ENCODE results near the gene NDUFV1. TPM values are rescaled to one million over a fixed set of nuclear protein-coding genes. Genes with fewer than 3 reads are reported as not detected.

Gene NDUFV1
- polyA plus RNA-seq, 1 of the 3 experiments (the other 2 are of a cell fraction), result 278 TPM

- no peak overlapping the region for H3K4me2 ChIP-seq
- H4K20me1 ChIP-seq (ENCODE audit: insufficient read depth), result no peaks in the 10 kb centered on the region
- CTCF ChIA-PET, result interaction anchor here (0.7 to 17.8 kb wide), 20 partner anchors 8 to 173 kb away, joined by 3 to 308 read pairs (median 8); partner anchors contain the start of genes ACY3, PITPNM1 and TBX10
- H3K9me3 ChIP-seq, result no peaks in the 10 kb centered on the region
- no peak overlapping the region for H3K27ac ChIP-seq (ENCODE audit: low read depth in 2 of 2, low read length in 1 of 2)
- 78% methylated on average over 7 of the region's 15 CpGs for WGBS (ENCODE audit: low lambda C conversion rate)
- no peak overlapping the region for H3K4me3 ChIP-seq (ENCODE audit: low read depth in 2 of 2, low read length in 1 of 2)
- peaks cover 0 to 13% of the 10 kb centered on the region in 2 experiments; a peak in 1 of 4 replicates for H3K4me1 ChIP-seq (ENCODE audit: control insufficient read depth in 1 of 2, insufficient read depth in 2 of 2, low read depth in 1 of 2, low read length in 1 of 2)
- H3K36me3 ChIP-seq (replicated peaks in 1 of 2; ENCODE audit: control insufficient read depth in 1 of 2, insufficient read depth in 2 of 2, low read length in 1 of 2), result no peaks in the 10 kb centered on the region
- H3F3A ChIP-seq (replicated peaks; ENCODE audit: insufficient read depth), result no peaks in the 10 kb centered on the region
- H3K27me3 ChIP-seq (ENCODE audit: insufficient read depth), result no peaks in the 10 kb centered on the region
- no peak overlapping the region for H2AFZ ChIP-seq (ENCODE audit: low read depth)
- H3K9ac ChIP-seq, result no peak overlapping the region
- DNase-seq, result no peak
- no peaks in the 10 kb centered on the region for H3K9me2 ChIP-seq
- POLR2A ChIA-PET, result no interaction called here
- TF ChIP-seq REST (IDR thresholded peaks at IDR 0.05; ENCODE audit: low read depth, low read length) (no peak), NRF1 (IDR thresholded peaks at IDR 0.05; ENCODE audit: low read depth, low read length) (no peak), RXRA (IDR thresholded peaks at IDR 0.05; ENCODE audit: borderline replicate concordance, low read depth) (no peak), NFIC (IDR thresholded peaks at IDR 0.05; ENCODE audit: borderline replicate concordance) (no peak), FOXJ3 (CRISPR knock-in tag; IDR thresholded peaks at IDR 0.05) (no peak), TEAD4 (IDR thresholded peaks at IDR 0.05; ENCODE audit: borderline replicate concordance, insufficient read depth) (no peak), RCOR1 (IDR thresholded peaks at IDR 0.05; ENCODE audit: low read length) (no peak), MEF2A (IDR thresholded peaks at IDR 0.05; ENCODE audit: borderline replicate concordance, low read depth) (no peak), YY1 (IDR thresholded peaks at IDR 0.05; ENCODE audit: low read depth) (no peak), CHD2 (IDR thresholded peaks at IDR 0.05; ENCODE audit: low read length, partially characterized antibody) (no peak), GABPA (IDR thresholded peaks at IDR 0.05; ENCODE audit: low read depth) (no peak), JUND (IDR thresholded peaks at IDR 0.05) (no peak), SMC3 (IDR thresholded peaks at IDR 0.05; ENCODE audit: low read depth, low read length) (no peak), SIN3A (IDR thresholded peaks at IDR 0.05; ENCODE audit: borderline replicate concordance, low read depth, low read length) (no peak), MAX (IDR thresholded peaks at IDR 0.05; ENCODE audit: low read depth) (no peak)
- H3K79me2 ChIP-seq (ENCODE audit: insufficient read depth), result no peaks in the 10 kb centered on the region
These were observed 21.3 kb downstream of the NDUFV1 start for GRCh38 chr11:67627812-67628624.
